SH-SY5Y (cell line): ENCODE measurements around the gene PCNT.

ENCODE experiments used
- GATA2 ChIP-seq: IDR thresholded peaks from 2 replicates; pipeline ENCODE4 v1.6.1; 2011; ENCODE audit warnings: mild to moderate bottlenecking, low read depth, low read length
- GATA3 ChIP-seq: IDR thresholded peaks from 2 replicates; pipeline ENCODE4 v1.6.1; 2011; ENCODE audit warnings: low read depth, mild to moderate bottlenecking, low read length, moderate library complexity

- TF ChIP-seq GATA3 (no peak), GATA2 (no peak)
These were observed 89.4 kb downstream of the PCNT start for GRCh38 chr21:46413365-46413696.
